GM23248 (cell line): ENCODE measurements around the gene LPCAT4. TPM values are rescaled to one million over a fixed set of nuclear protein-coding genes. Genes with fewer than 3 reads are reported as not detected.

Experiments used
- DNase-seq: peaks from one replicate; pipeline ENCODE4 v3.0.0-alpha.2; 2015
- H2AFZ ChIP-seq: fragments of 200-600 bp; sonication (generic); 2 replicates; pipeline ENCODE4 v1.6.1; 2016; ENCODE audit warnings: antibody characterized with exemption
- H3F3A ChIP-seq: fragments of 200-600 bp; sonication (generic); 2 replicates; pipeline ENCODE4 v1.6.1; 2016; ENCODE audit warnings: mild to moderate bottlenecking, antibody characterized with exemption, mixed run types; ENCODE audit not compliant: insufficient read depth
- H3K27ac ChIP-seq: fragments of 200-600 bp; sonication (generic); 2 replicates; pipeline ENCODE4 v1.5.1; 2016; ENCODE audit warnings: mild to moderate bottlenecking
- H3K27me3 ChIP-seq: fragments of 200-600 bp; sonication (generic); replicated peaks from 2 replicates; pipeline ENCODE4 v1.6.1; 2016; ENCODE audit warnings: mild to moderate bottlenecking; ENCODE audit not compliant: insufficient read depth
- H3K36me3 ChIP-seq: fragments of 200-600 bp; sonication (generic); 2 replicates; pipeline ENCODE4 v1.6.1; 2016; ENCODE audit warnings: low read depth, mild to moderate bottlenecking
- H3K4me1 ChIP-seq: fragments of 200-600 bp; sonication (generic); 2 replicates; pipeline ENCODE4 v1.6.1; 2016; ENCODE audit warnings: mild to moderate bottlenecking; ENCODE audit not compliant: insufficient read depth
- H3K4me2 ChIP-seq: fragments of 200-600 bp; sonication (generic); one replicate; pipeline ENCODE4 v1.6.1; 2016; ENCODE audit warnings: mild to moderate bottlenecking; ENCODE audit not compliant: unreplicated experiment
- H3K4me3 ChIP-seq: fragments of 200-600 bp; sonication (generic); 2 replicates; pipeline ENCODE4 v1.5.1; 2016; ENCODE audit warnings: mild to moderate bottlenecking
- H3K79me2 ChIP-seq: fragments of 200-600 bp; sonication (generic); 2 replicates; pipeline ENCODE4 v1.6.1; 2016; ENCODE audit warnings: mild to moderate bottlenecking; ENCODE audit not compliant: insufficient read depth
- H3K9ac ChIP-seq: fragments of 200-600 bp; sonication (generic); 2 replicates; pipeline ENCODE4 v1.6.1; 2016; ENCODE audit warnings: mild to moderate bottlenecking
- H3K9me2 ChIP-seq: fragments of 200-600 bp; sonication (generic); 2 replicates; pipeline ENCODE4 v1.6.1; 2016; ENCODE audit warnings: mixed run types, mild to moderate bottlenecking, moderate library complexity; ENCODE audit not compliant: insufficient read depth
- H3K9me3 ChIP-seq: fragments of 200-600 bp; sonication (generic); one replicate; pipeline ENCODE4 v1.6.1; 2017; ENCODE audit warnings: low read depth
- H4K20me1 ChIP-seq: fragments of 200-600 bp; sonication (generic); 2 replicates; pipeline ENCODE4 v1.6.0; 2016; ENCODE audit not compliant: insufficient read depth
- EZH2 ChIP-seq: fragments of 200-600 bp; sonication (generic); IDR thresholded peaks from 2 replicates; pipeline ENCODE4 v1.6.1; 2018; ENCODE audit warnings: antibody characterized with exemption, mild to moderate bottlenecking; ENCODE audit not compliant: insufficient read depth, poor library complexity, severe bottlenecking
- EZH2phosphoT487 ChIP-seq: fragments of 200-600 bp; sonication (generic); IDR thresholded peaks from 2 replicates; pipeline ENCODE4 v1.6.1; 2018; ENCODE audit warnings: antibody characterized with exemption, moderate library complexity, mild to moderate bottlenecking, low read depth; ENCODE audit not compliant: insufficient read depth
- WGBS, 2 experiments: methylation state at CpG; one replicate each; pipeline ENCODE4 v1.1.6; 2015 to 2017; ENCODE audit warnings: low lambda C conversion rate in 2 of 2, low coverage in 1 of 2; ENCODE audit errors: missing lambda C conversion rate in 2 of 2; 5-methylcytosine and 5-hydroxymethylcytosine counted together
- in situ Hi-C: fragments of 300-500 bp; cut with MboI; formaldehyde crosslinking; loops from 2 replicates; pipeline ENCODE4 v1.15.0; 2020
- polyA plus RNA-seq: library from polyadenylated mRNA; unstranded; fragments of >200 nt; fragmentation: Nextera tagmentation; extraction: Ambion mirVana; gene quantifications from 2 replicates; pipeline ENCODE4 v1.2.1, GENCODE V29; 2016
- total RNA-seq: library from RNA; depleted of rRNA; stranded (reverse); fragments of >200 nt; shearing (Covaris generic); gene quantifications from 2 replicates; pipeline ENCODE4 v1.2.3, GENCODE V29; 2014

LPCAT4 gene
- total and polyA plus RNA-seq, 2 experiments from 2014 or later, result 17.5 to 24.7 TPM

- H2AFZ ChIP-seq, result no peak overlapping the region
- WGBS, 2 experiments, result 95 to 96% methylated on average over 15 of the region's 15 CpGs
- peak overlapping the region; percentile 85; the same call in 1 of the 2 replicates for H3K27ac ChIP-seq
- peak overlapping the region; percentile 93 for H3K4me3 ChIP-seq
- H3K36me3 ChIP-seq, result peaks cover 24% of the 10 kb centered on the region
- peaks cover 29% of the 10 kb centered on the region for H3F3A ChIP-seq
- peak overlapping the region; percentile 65 for H3K4me2 ChIP-seq
- H3K9ac ChIP-seq, result peak overlapping the region; percentile 89; the same call in 1 of the 2 replicates
- H3K27me3 ChIP-seq, result no peaks in the 10 kb centered on the region
- H3K79me2 ChIP-seq, result peaks cover 48% of the 10 kb centered on the region
- no peaks in the 10 kb centered on the region for H4K20me1 ChIP-seq
- H3K4me1 ChIP-seq, result peaks cover 20% of the 10 kb centered on the region
- no peak for TF ChIP-seq EZH2
- no peak for TF ChIP-seq EZH2phosphoT487
- H3K9me2 ChIP-seq, result no peaks in the 10 kb centered on the region
- no peaks in the 10 kb centered on the region for H3K9me3 ChIP-seq
- in situ Hi-C loops, result no loop called here
- no peak for DNase-seq
These were observed 25.4 kb downstream of the LPCAT4 start for GRCh38 chr15:34341381-34342212.

DNA sequence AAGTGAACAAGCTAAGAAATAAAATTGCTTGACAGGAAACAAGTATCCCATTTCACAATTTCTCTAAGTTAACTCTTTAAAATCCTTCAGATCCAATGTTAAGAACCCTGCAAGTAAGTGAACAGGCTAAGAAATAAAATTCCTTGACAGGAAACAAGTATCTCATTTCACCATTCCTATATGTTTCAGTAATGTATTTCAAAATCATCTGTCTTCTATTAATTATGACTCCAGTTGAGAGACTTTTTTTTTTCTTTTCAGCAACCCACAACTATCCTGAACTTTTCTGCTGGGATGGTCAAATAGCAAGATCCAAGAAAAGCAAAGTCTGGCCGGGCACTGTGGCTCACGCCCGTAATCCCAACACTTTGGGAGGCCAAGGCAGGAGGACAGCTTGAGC is 27.1 kb downstream of the LPCAT4 start:
- Histone ChIP-seq H2AFZ (no peak overlapping the region), H3K27me3 (no peaks in the 10 kb centered on the region), H3K79me2 (peaks cover 55% of the 10 kb centered on the region), H3K4me1 (peaks cover 34% of the 10 kb centered on the region), H3K9me3 (no peaks in the 10 kb centered on the region), H3K9me2 (no peaks in the 10 kb centered on the region), H3K36me3 (peaks cover 24% of the 10 kb centered on the region), H3K9ac (no peak overlapping the region), H3K4me3 (no peak overlapping the region), H4K20me1 (no peaks in the 10 kb centered on the region), H3K4me2 (no peak overlapping the region), H3K27ac (peak overlapping the region; percentile 8; the same call in 1 of the 2 replicates), H3F3A (peaks cover 44% of the 10 kb centered on the region)
- no peak for TF ChIP-seq EZH2
- no peak for TF ChIP-seq EZH2phosphoT487
- DNase-seq, result no peak
- 95 to 97% methylated on average over 3 of the region's 3 CpGs for WGBS, 2 experiments
- in situ Hi-C loops, result no loop called here

GRCh38 chr15:34338347-34338746 is 28.6 kb downstream of the LPCAT4 start:
- H3K4me2 ChIP-seq, result peak overlapping the region; percentile 57
- peak overlapping the region; percentile 67 for H3K27ac ChIP-seq
- 71 to 74% methylated on average over 16 of the region's 16 CpGs for WGBS, 2 experiments
- peak overlapping the region; percentile 90 for H3K4me3 ChIP-seq
- peaks cover 24% of the 10 kb centered on the region for H3K36me3 ChIP-seq
- TF ChIP-seq EZH2phosphoT487 (no peak), EZH2 (no peak)
- peaks cover 47% of the 10 kb centered on the region for H3K4me1 ChIP-seq
- in situ Hi-C loops, result no loop called here
- no peaks in the 10 kb centered on the region for H3K9me2 ChIP-seq
- no peaks in the 10 kb centered on the region for H3K9me3 ChIP-seq
- peaks cover 58% of the 10 kb centered on the region for H3K79me2 ChIP-seq
- H2AFZ ChIP-seq, result peak overlapping the region; percentile 89
- DNase-seq, result no peak
- H3K27me3 ChIP-seq, result no peaks in the 10 kb centered on the region
- peaks cover 55% of the 10 kb centered on the region for H3F3A ChIP-seq
- peak overlapping the region; percentile 79 for H3K9ac ChIP-seq
- H4K20me1 ChIP-seq, result no peaks in the 10 kb centered on the region

GRCh38 chr15:34337557-34338306 is 29.3 kb downstream of the LPCAT4 start, which contains the start of gene SLC12A6:
SLC12A6 (minus strand) TSS chr15:34337781; CDS start chr15:34336680, 1,101 bp downstream.
- TF ChIP-seq EZH2phosphoT487, result no peak
- TF ChIP-seq EZH2, result no peak
- no peaks in the 10 kb centered on the region for H3K9me3 ChIP-seq
- H3K27me3 ChIP-seq, result no peaks in the 10 kb centered on the region
- no peaks in the 10 kb centered on the region for H4K20me1 ChIP-seq
- in situ Hi-C loops, result no loop called here
- peaks cover 59% of the 10 kb centered on the region for H3K79me2 ChIP-seq
- peak within 1 kb of the TSS; percentile 79 for H3K9ac ChIP-seq
- WGBS, 2 experiments, result 1% methylated on average over 59 to 68 of the region's 78 CpGs
- H3K4me3 ChIP-seq, result peak within 1 kb of the TSS; percentile 90
- peak within 1 kb of the TSS; percentile 67 for H3K27ac ChIP-seq
- peak within 1 kb of the TSS; percentile 72 for H3K4me2 ChIP-seq
- H3F3A ChIP-seq, result peaks cover 53% of the 10 kb centered on the region
- H3K36me3 ChIP-seq, result peaks cover 24% of the 10 kb centered on the region
- DNase-seq, result peak; percentile 99
- H3K4me1 ChIP-seq, result peaks cover 47% of the 10 kb centered on the region
- H2AFZ ChIP-seq, result peak within 1 kb of the TSS; percentile 89
- H3K9me2 ChIP-seq, result no peaks in the 10 kb centered on the region
